Measurements from ENCODE around the gene KCNAB1.
"Not testable (repeated sequence)": the region's sequence is repeated elsewhere in the genome, so short reads cannot be mapped to it uniquely, and the experiment has no call there.

KCNAB1 gene

GRCh38 chr3:156274791-156275190 lies 154.4 kb downstream of the KCNAB1 start:
- no peak for DNase-seq

GRCh38 chr3:156284637-156285036 lies 164.3 kb downstream of the KCNAB1 start:
- DNase-seq = not testable (repeated sequence)

- no peak for DNase-seq
Observed at GRCh38 chr3:156285626-156286025, 165.2 kb downstream of the KCNAB1 start.

- DNase-seq = no peak
Observed at GRCh38 chr3:156290924-156291271, 170.5 kb downstream of the KCNAB1 start.

GRCh38 chr3:156291272-156292123 lies 171.1 kb downstream of the KCNAB1 start:
- no peak for DNase-seq

GRCh38 chr3:156293566-156293965 lies 173.2 kb downstream of the KCNAB1 start:
- no peak for DNase-seq

GRCh38 chr3:156297582-156297981 lies 177.2 kb downstream of the KCNAB1 start:
- DNase-seq = no peak

- DNase-seq = no peak
Observed at GRCh38 chr3:156298014-156298413, 177.6 kb downstream of the KCNAB1 start.

GRCh38 chr3:156298938-156299337 lies 178.6 kb downstream of the KCNAB1 start:
- DNase-seq = no peak

GRCh38 chr3:156299569-156299968 lies 179.2 kb downstream of the KCNAB1 start:
- DNase-seq = no peak

- DNase-seq = no peak
Observed at GRCh38 chr3:156300371-156300770, 180.0 kb downstream of the KCNAB1 start.

- DNase-seq = no peak
Observed at GRCh38 chr3:156300929-156301840, 180.8 kb downstream of the KCNAB1 start.

GRCh38 chr3:156303001-156303707 lies 182.8 kb downstream of the KCNAB1 start:
- DNase-seq = no peak

- DNase-seq = no peak
Observed at GRCh38 chr3:156304406-156304805, 184.0 kb downstream of the KCNAB1 start.

GRCh38 chr3:156305672-156306071 lies 185.3 kb downstream of the KCNAB1 start:
- no peak for DNase-seq

- no peak for DNase-seq
Observed at GRCh38 chr3:156307704-156308103, 187.3 kb downstream of the KCNAB1 start.

- no peak for DNase-seq
Observed at GRCh38 chr3:156311431-156311830, 191.1 kb downstream of the KCNAB1 start.

- no peak for DNase-seq
Observed at GRCh38 chr3:156311930-156312329, 191.6 kb downstream of the KCNAB1 start.

- no peak for DNase-seq
Observed at GRCh38 chr3:156316076-156316475, 195.7 kb downstream of the KCNAB1 start.

GRCh38 chr3:156317462-156318074 lies 197.2 kb downstream of the KCNAB1 start:
- no peak for DNase-seq

- DNase-seq = no peak
Observed at GRCh38 chr3:156321945-156322344, 201.6 kb downstream of the KCNAB1 start.

GRCh38 chr3:156323466-156323865 lies 203.1 kb downstream of the KCNAB1 start:
- no peak for DNase-seq

GRCh38 chr3:156330415-156330814 lies 210.0 kb downstream of the KCNAB1 start:
- no peak for DNase-seq
